ENCODE results near the gene SAMD14.

Gene SAMD14

GRCh38 chr17:50112694-50113093 lies 17.3 kb downstream of the SAMD14 start:
- no peak for TF ChIP-seq CTCF (conservative IDR thresholded peaks at IDR 0.05; ENCODE audit: control insufficient read depth, insufficient read depth, low read depth, low read length)
- no peak for DNase-seq (ENCODE audit: low read depth)
- H3K4me3 ChIP-seq (ENCODE audit: control insufficient read depth, low read depth, low read length), result no peak overlapping the region

- no peak for DNase-seq (ENCODE audit: low read depth)
- no peak overlapping the region for H3K4me3 ChIP-seq (ENCODE audit: control insufficient read depth, low read depth, low read length)
- TF ChIP-seq CTCF (conservative IDR thresholded peaks at IDR 0.05; ENCODE audit: control insufficient read depth, insufficient read depth, low read depth, low read length), result no peak
Measured at GRCh38 chr17:50111673-50112655, 18.0 kb downstream of the SAMD14 start.

DNA sequence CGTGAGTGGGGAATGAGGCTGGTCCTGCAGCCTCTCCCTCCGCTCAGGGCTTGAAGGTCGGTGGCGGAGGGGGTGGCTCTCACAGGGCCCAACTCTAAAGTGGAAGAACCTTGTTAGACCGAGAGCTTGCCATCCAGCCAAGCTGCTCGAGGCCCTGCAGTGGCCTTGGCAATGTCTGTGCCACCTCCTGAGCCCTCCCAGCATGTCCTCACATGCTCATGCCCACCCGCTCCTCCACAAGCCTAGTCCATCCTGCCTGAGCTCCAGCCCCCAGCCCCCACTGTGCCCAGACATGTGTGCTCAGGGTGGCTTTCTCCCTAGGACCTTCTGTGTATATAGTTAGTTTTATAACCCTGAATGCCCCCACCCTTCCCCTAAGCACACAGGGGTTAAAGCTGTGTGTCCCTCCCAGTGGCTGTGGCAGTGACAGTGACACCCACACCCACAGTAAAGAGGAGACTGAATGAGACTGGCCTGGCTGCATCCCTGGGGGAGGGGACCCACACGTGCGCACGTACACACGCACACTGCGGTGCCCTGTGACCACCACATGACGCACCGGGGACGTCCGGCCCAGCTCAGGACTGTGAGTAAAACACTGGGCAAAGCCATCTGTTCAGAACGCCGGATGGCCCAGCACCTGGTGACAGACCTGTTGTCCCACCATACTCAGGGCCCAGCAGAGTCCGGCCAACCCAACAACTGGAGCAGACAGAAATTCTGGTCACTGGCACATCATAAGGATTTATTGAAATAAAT lies 19.2 kb downstream of the SAMD14 start:
- no peak for TF ChIP-seq CTCF (conservative IDR thresholded peaks at IDR 0.05; ENCODE audit: control insufficient read depth, insufficient read depth, low read depth, low read length)
- no peak for DNase-seq (ENCODE audit: low read depth)
- no peak overlapping the region for H3K4me3 ChIP-seq (ENCODE audit: control insufficient read depth, low read depth, low read length)

GRCh38 chr17:50109785-50110184 lies 20.2 kb downstream of the SAMD14 start:
- DNase-seq (ENCODE audit: low read depth), result no peak
- no peak overlapping the region for H3K4me3 ChIP-seq (ENCODE audit: control insufficient read depth, low read depth, low read length)
- TF ChIP-seq CTCF (conservative IDR thresholded peaks at IDR 0.05; ENCODE audit: control insufficient read depth, insufficient read depth, low read depth, low read length), result no peak

GRCh38 chr17:50109207-50109606 lies 20.8 kb downstream of the SAMD14 start:
- TF ChIP-seq CTCF (conservative IDR thresholded peaks at IDR 0.05; ENCODE audit: control insufficient read depth, insufficient read depth, low read depth, low read length), result no peak
- no peak overlapping the region for H3K4me3 ChIP-seq (ENCODE audit: control insufficient read depth, low read depth, low read length)
- DNase-seq (ENCODE audit: low read depth), result no peak

GRCh38 chr17:50108556-50108955 lies 21.4 kb downstream of the SAMD14 start:
- no peak overlapping the region for H3K4me3 ChIP-seq (ENCODE audit: control insufficient read depth, low read depth, low read length)
- DNase-seq (ENCODE audit: low read depth), result no peak
- TF ChIP-seq CTCF (conservative IDR thresholded peaks at IDR 0.05; ENCODE audit: control insufficient read depth, insufficient read depth, low read depth, low read length), result no peak

Data from fibroblast of mammary gland (primary cell).